HCT116 (cell line): Measurements from ENCODE around the gene ACY1.

ENCODE experiments used
- CEBPB ChIP-seq: IDR thresholded peaks from 2 replicates; pipeline ENCODE4 v1.6.1; 2012; ENCODE audit warnings: low read depth
- EZH2 ChIP-seq: fragments of 200-600 bp; sonication (generic); IDR thresholded peaks from 2 replicates; pipeline ENCODE4 v1.6.1; 2017; ENCODE audit warnings: antibody characterized with exemption, mixed run types
- EZH2phosphoT487 ChIP-seq: fragments of 200-600 bp; IDR thresholded peaks from 2 replicates; pipeline ENCODE4 v1.6.1; 2018; ENCODE audit warnings: antibody characterized with exemption, borderline replicate concordance
- JUND ChIP-seq: IDR thresholded peaks from 2 replicates; pipeline ENCODE4 v1.6.1; 2012
- POLR2A ChIP-seq: IDR thresholded peaks from 2 replicates; pipeline ENCODE4 v1.7.0; 2011; ENCODE audit warnings: borderline replicate concordance; ENCODE audit not compliant: insufficient read depth, insufficient read length; ENCODE audit errors: extremely low read depth
- RAD21 ChIP-seq: IDR thresholded peaks from 2 replicates; pipeline ENCODE4 v1.6.1; 2012; ENCODE audit warnings: low read depth, mild to moderate bottlenecking
- YY1 ChIP-seq: IDR thresholded peaks from 2 replicates; pipeline ENCODE4 v1.6.1; 2011; ENCODE audit warnings: low read length, low read depth, moderate library complexity, mild to moderate bottlenecking; ENCODE audit not compliant: insufficient replicate concordance; ENCODE audit errors: extremely low read depth
- ZFX ChIP-seq: fragments of 450-650 bp; IDR thresholded peaks from 2 replicates; pipeline ENCODE4 v1.6.1; 2017
- TF ChIP-seq, protein P1 (sequence below): IDR thresholded peaks from 2 replicates; pipeline ENCODE4 v1.6.1; 2012
- TF ChIP-seq, protein P2 (sequence below), 3 experiments: fragments of 200-600 bp in 1 of 3; sonication (generic) in 1 of 3; IDR thresholded peaks in 2 of 3; conservative IDR thresholded peaks in 1 of 3; 2 replicates each; pipeline ENCODE4 v1.5.1; 2012 to 2017; ENCODE audit warnings: low read depth in 2 of 3, low read length in 2 of 3, antibody characterized with exemption in 1 of 3, borderline replicate concordance in 1 of 3, control low read depth in 1 of 3, mild to moderate bottlenecking in 1 of 3, mixed read lengths in 1 of 3, mixed run types in 1 of 3, moderate library complexity in 1 of 3; ENCODE audit not compliant: insufficient read depth in 1 of 3
- TF ChIP-seq, protein P3 (sequence below): IDR thresholded peaks from 2 replicates; pipeline ENCODE4 v1.6.1; 2012; ENCODE audit warnings: low read depth
- TF ChIP-seq, protein P4 (sequence below): IDR thresholded peaks from 2 replicates; pipeline ENCODE4 v1.6.1; 2012

DNA sequence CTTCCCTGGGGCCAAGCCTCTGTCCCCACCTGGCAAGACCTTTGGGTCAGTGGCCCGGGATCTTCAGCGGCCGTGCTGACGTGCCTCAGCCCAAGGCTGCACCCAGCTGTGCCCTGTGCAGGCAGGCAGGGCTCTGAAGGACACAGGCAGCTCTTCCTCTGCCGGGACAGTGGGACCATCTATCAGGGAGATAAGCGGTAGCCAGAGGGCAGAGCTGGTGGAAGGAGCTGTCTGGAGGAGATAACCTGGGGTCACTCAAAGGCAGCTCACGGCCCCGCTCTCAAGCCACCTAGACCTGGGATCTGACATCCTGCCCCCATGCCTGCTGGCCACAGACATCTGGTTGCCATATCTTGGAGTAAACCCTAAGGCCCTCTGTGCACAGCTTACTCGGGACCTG is 45.7 kb downstream of the ACY1 start:
- TF ChIP-seq CEBPB = no peak
- no peak for TF ChIP-seq YY1
- TF ChIP-seq, protein P1, sequence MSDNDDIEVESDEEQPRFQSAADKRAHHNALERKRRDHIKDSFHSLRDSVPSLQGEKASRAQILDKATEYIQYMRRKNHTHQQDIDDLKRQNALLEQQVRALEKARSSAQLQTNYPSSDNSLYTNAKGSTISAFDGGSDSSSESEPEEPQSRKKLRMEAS = no peak
- TF ChIP-seq, protein P2, sequence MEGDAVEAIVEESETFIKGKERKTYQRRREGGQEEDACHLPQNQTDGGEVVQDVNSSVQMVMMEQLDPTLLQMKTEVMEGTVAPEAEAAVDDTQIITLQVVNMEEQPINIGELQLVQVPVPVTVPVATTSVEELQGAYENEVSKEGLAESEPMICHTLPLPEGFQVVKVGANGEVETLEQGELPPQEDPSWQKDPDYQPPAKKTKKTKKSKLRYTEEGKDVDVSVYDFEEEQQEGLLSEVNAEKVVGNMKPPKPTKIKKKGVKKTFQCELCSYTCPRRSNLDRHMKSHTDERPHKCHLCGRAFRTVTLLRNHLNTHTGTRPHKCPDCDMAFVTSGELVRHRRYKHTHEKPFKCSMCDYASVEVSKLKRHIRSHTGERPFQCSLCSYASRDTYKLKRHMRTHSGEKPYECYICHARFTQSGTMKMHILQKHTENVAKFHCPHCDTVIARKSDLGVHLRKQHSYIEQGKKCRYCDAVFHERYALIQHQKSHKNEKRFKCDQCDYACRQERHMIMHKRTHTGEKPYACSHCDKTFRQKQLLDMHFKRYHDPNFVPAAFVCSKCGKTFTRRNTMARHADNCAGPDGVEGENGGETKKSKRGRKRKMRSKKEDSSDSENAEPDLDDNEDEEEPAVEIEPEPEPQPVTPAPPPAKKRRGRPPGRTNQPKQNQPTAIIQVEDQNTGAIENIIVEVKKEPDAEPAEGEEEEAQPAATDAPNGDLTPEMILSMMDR (IDR thresholded peaks at IDR 0.05 in 2 of 3, conservative IDR thresholded peaks at IDR 0.05 in 1 of 3; ENCODE audit: borderline replicate concordance in 1 of 3, insufficient read depth in 1 of 3, low read depth in 2 of 3, low read length in 2 of 3) = no peak
- no peak for TF ChIP-seq RAD21
- no peak for TF ChIP-seq EZH2phosphoT487
- no peak for TF ChIP-seq POLR2A
- TF ChIP-seq, protein P3, sequence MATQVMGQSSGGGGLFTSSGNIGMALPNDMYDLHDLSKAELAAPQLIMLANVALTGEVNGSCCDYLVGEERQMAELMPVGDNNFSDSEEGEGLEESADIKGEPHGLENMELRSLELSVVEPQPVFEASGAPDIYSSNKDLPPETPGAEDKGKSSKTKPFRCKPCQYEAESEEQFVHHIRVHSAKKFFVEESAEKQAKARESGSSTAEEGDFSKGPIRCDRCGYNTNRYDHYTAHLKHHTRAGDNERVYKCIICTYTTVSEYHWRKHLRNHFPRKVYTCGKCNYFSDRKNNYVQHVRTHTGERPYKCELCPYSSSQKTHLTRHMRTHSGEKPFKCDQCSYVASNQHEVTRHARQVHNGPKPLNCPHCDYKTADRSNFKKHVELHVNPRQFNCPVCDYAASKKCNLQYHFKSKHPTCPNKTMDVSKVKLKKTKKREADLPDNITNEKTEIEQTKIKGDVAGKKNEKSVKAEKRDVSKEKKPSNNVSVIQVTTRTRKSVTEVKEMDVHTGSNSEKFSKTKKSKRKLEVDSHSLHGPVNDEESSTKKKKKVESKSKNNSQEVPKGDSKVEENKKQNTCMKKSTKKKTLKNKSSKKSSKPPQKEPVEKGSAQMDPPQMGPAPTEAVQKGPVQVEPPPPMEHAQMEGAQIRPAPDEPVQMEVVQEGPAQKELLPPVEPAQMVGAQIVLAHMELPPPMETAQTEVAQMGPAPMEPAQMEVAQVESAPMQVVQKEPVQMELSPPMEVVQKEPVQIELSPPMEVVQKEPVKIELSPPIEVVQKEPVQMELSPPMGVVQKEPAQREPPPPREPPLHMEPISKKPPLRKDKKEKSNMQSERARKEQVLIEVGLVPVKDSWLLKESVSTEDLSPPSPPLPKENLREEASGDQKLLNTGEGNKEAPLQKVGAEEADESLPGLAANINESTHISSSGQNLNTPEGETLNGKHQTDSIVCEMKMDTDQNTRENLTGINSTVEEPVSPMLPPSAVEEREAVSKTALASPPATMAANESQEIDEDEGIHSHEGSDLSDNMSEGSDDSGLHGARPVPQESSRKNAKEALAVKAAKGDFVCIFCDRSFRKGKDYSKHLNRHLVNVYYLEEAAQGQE = no peak
- TF ChIP-seq JUND = no peak
- no peak for TF ChIP-seq EZH2
- no peak for TF ChIP-seq ZFX
- TF ChIP-seq, protein P4, sequence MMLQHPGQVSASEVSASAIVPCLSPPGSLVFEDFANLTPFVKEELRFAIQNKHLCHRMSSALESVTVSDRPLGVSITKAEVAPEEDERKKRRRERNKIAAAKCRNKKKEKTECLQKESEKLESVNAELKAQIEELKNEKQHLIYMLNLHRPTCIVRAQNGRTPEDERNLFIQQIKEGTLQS = no peak
